ENCODE results near the gene PSTPIP1. TPM values are rescaled to one million over a fixed set of nuclear protein-coding genes. Genes with fewer than 3 reads are reported as not detected.

Gene PSTPIP1
- total and polyA plus RNA-seq, 10 donors = 31.1 to 150 (median 84.0) TPM

- Histone ChIP-seq H3K4me3 (no peak overlapping the region), H3K36me3 (peaks cover 0 to 67% (median 31%) of the 10 kb centered on the region in 6 donors), H3K27ac (peak overlapping the region in 1 of 8 donors; percentile 1), H3K9me3 (no peaks in the 10 kb centered on the region), H3K27me3 (replicated peaks in 1 of 7) (no peaks in the 10 kb centered on the region), H3K4me1 (peaks cover 0 to 26% (median 5%) of the 10 kb centered on the region in 6 donors)
- no peak for TF ChIP-seq POLR2A (IDR thresholded peaks at IDR 0.05)
- no peak for TF ChIP-seq CTCF (IDR thresholded peaks at IDR 0.05 in 8 of 11, conservative IDR thresholded peaks at IDR 0.05 in 3 of 11)
- no peak for TF ChIP-seq POLR2AphosphoS5 (IDR thresholded peaks at IDR 0.05)
- intact Hi-C loops (cut with DNase I; ENCODE audit: low total_unique reads) = no loop called here
- WGBS, 5 donors = 83 to 94% (median 88%) methylated on average over 8 of the region's 8 CpGs
- no peak for DNase-seq
Measured at GRCh38 chr15:77042245-77042919, 47.5 kb downstream of the PSTPIP1 start.

GRCh38 chr15:77042955-77043920 lies 48.3 kb downstream of the PSTPIP1 start:
- WGBS, 5 donors = 87 to 93% (median 89%) methylated on average over 20 of the region's 20 CpGs
- TF ChIP-seq CTCF (IDR thresholded peaks at IDR 0.05 in 8 of 11, conservative IDR thresholded peaks at IDR 0.05 in 3 of 11) (no peak), POLR2AphosphoS5 (IDR thresholded peaks at IDR 0.05) (peak in 1 of 3 donors; percentile 26), POLR2A (IDR thresholded peaks at IDR 0.05) (no peak)
- H3K9me3 ChIP-seq = no peaks in the 10 kb centered on the region
- H3K27me3 ChIP-seq (replicated peaks in 1 of 7) = no peaks in the 10 kb centered on the region
- peaks cover 0 to 70% (median 29%) of the 10 kb centered on the region in 6 donors for H3K36me3 ChIP-seq
- H3K27ac ChIP-seq = peak overlapping the region in 1 of 8 donors; percentile 1
- H3K4me1 ChIP-seq = peaks cover 0 to 26% (median 5%) of the 10 kb centered on the region in 6 donors
- H3K4me3 ChIP-seq = no peak overlapping the region
- no peak for DNase-seq
- intact Hi-C loops (cut with DNase I; ENCODE audit: low total_unique reads) = no loop called here

- peaks cover 0 to 29% (median 6%) of the 10 kb centered on the region in 6 donors for H3K4me1 ChIP-seq
- peaks cover 0 to 82% (median 30%) of the 10 kb centered on the region in 6 donors for H3K36me3 ChIP-seq
- peak overlapping the region in 5 of 8 donors; percentile 24 to 52 (median 31) for H3K27ac ChIP-seq
- WGBS, 5 donors = 65 to 76% (median 69%) methylated on average over 7 of the region's 7 CpGs
- no peak for DNase-seq
- no peak overlapping the region for H3K4me3 ChIP-seq
- H3K27me3 ChIP-seq (replicated peaks in 1 of 7) = no peaks in the 10 kb centered on the region
- H3K9me3 ChIP-seq = no peaks in the 10 kb centered on the region
- intact Hi-C loops (cut with DNase I; ENCODE audit: low total_unique reads) = no loop called here
- TF ChIP-seq CTCF (IDR thresholded peaks at IDR 0.05 in 8 of 11, conservative IDR thresholded peaks at IDR 0.05 in 3 of 11) (no peak), POLR2A (IDR thresholded peaks at IDR 0.05) (no peak), POLR2AphosphoS5 (IDR thresholded peaks at IDR 0.05) (peak in 1 of 3 donors; percentile 46)
Measured at GRCh38 chr15:77044228-77045042, 49.5 kb downstream of the PSTPIP1 start.

Measured in spleen (tissue), 11 donors.